ENCODE data around the gene AFG3L2. TPM values are rescaled to one million over a fixed set of nuclear protein-coding genes. Genes with fewer than 3 reads are reported as not detected.

Gene AFG3L2
- total and polyA plus RNA-seq, 2 of the 13 experiments (the other 11 are each of a cell fraction or from before 2014, with no cell fraction given) = 28.6 to 86.9 TPM

DNA sequence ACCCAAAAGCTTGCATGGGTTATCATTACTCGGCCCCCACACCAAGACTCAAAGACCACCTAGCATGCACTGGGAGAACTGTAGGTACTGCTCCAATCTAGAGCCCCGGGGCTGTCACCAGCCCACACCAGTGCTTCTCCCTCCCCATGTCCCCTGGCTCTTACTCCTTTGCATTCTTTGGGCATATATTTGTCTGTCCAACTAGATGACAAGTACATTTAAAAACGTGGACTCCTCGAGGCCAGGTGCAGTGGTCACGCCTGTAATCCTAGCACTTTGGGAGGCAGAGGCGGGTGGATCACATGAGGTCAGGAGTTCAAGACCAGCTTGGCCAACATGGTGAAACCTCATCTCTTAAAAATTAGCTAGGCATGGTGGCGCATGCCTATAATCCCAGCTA is 7.8 kb downstream of the AFG3L2 start:
- Histone ChIP-seq H3K36me3 (replicated peaks in 1 of 2; ENCODE audit: control insufficient read depth in 1 of 2, insufficient read depth in 2 of 2, low read length in 2 of 2) (peaks cover 13 to 56% of the 10 kb centered on the region in 2 experiments), H3K4me3 (replicated peaks in 1 of 3; ENCODE audit: insufficient read depth in 1 of 3, low read depth in 2 of 3, low read length in 3 of 3) (no peak overlapping the region), H3K9me3 (ENCODE audit: low read length) (no peaks in the 10 kb centered on the region), H3K4me1 (ENCODE audit: insufficient read depth, low read length) (peaks cover 20% of the 10 kb centered on the region), H3K27ac (ENCODE audit: extremely low read length, insufficient read depth, low read length) (no peak overlapping the region), H2AFZ (ENCODE audit: low read length) (no peak overlapping the region), H3K4me2 (ENCODE audit: low read depth, low read length) (no peak overlapping the region), H3K27me3 (ENCODE audit: control insufficient read depth in 1 of 2, insufficient read depth in 2 of 2, low read length in 2 of 2) (no peaks in the 10 kb centered on the region), H3K79me2 (ENCODE audit: insufficient read depth, low read length) (peaks cover 50% of the 10 kb centered on the region), H3K9ac (ENCODE audit: insufficient read depth, low read depth, low read length) (no peak overlapping the region), H4K20me1 (ENCODE audit: insufficient read depth, low read length) (peaks cover 27% of the 10 kb centered on the region)
- POLR2A ChIA-PET = no interaction called here
- CTCF ChIA-PET (ENCODE audit: low intra/inter-chr PET ratio, low total read pairs) = no interaction called here
- intact Hi-C loops (cut with micrococcal nuclease; ENCODE audit: unreplicated experiment) (no loop called here), in situ Hi-C loops (cut with HindIII; ENCODE audit: extremely low pct_ligation_motif_present, low pct_unique_long_range_greater_than_20kb) (no loop called here)
- DNase-seq (ENCODE audit: low spot score) (no peak), FAIRE-seq (no peak), ATAC-seq (no peak)
- BruUV-seq (replicated peaks) = no TSS peak
- WGBS (ENCODE audit: low lambda C conversion rate) = 93% methylated on average over 7 of the region's 7 CpGs
- TF ChIP-seq NBN (conservative IDR thresholded peaks at IDR 0.05) = no peak
- no peak for TF ChIP-seq ZNF569 (CRISPR knock-in tag; IDR thresholded peaks at IDR 0.05; ENCODE audit: borderline replicate concordance)
- TF ChIP-seq SRY (CRISPR knock-in tag; IDR thresholded peaks at IDR 0.05) = no peak
- TF ChIP-seq, protein P1, sequence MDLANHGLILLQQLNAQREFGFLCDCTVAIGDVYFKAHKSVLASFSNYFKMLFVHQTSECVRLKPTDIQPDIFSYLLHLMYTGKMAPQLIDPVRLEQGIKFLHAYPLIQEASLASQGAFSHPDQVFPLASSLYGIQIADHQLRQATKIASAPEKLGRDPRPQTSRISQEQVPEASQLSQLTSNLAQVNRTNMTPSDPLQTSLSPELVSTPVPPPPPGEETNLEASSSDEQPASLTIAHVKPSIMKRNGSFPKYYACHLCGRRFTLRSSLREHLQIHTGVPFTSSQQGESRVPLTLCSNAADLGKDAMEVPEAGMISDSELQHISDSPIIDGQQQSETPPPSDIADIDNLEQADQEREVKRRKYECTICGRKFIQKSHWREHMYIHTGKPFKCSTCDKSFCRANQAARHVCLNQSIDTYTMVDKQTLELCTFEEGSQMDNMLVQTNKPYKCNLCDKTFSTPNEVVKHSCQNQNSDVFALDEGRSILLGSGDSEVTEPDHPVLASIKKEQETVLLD (CRISPR knock-in tag; IDR thresholded peaks at IDR 0.05; ENCODE audit: low read depth) = no peak
- TF ChIP-seq TARDBP (CRISPR knock-in tag; IDR thresholded peaks at IDR 0.05) = no peak
- no peak for TF ChIP-seq ATF6 (CRISPR knock-in tag; conservative IDR thresholded peaks at IDR 0.05)

Measured in HepG2 (cell line).